ENCODE data around the gene RPAIN.

DNA sequence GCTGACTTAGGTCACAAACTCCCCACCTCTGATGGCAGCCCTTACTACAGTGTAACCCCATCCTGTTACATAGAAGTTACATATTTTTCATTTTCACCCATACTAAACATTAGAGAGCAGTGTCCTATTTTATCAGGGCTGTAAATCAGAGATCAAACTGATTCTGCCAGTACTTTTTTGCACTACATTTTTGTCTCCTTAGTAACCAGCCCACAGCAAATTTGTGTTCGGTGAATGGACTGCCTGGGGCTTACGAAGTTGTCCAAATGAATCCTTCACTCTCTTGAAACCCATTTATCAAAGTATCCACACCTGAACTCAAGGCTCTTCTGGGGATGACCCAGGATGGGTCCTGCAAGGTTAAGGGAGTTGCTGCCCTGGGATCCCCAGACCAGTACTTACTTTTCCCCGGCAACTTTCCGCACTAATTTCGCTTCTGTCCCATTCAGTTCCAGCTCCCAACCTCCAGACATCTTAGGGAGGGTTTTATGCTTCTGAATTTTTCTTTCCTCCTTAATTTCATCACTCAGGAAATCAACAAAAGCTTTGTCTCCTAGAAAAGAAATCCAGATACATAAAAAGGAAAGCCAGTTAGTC is 17.8 kb downstream of the RPAIN start:
- no peak for TF ChIP-seq CTCF (IDR thresholded peaks at IDR 0.05; ENCODE audit: low read depth, low read length, missing input control)
- no peak for TF ChIP-seq TAF1 (conservative IDR thresholded peaks at IDR 0.05)
- no peak for TF ChIP-seq GABPA (IDR thresholded peaks at IDR 0.05 in 1 of 2, conservative IDR thresholded peaks at IDR 0.05 in 1 of 2)
- TF ChIP-seq FOXA1 (IDR thresholded peaks at IDR 0.05): no peak
- no peak for TF ChIP-seq MAX (IDR thresholded peaks at IDR 0.05)
- TF ChIP-seq RXRA (IDR thresholded peaks at IDR 0.05): no peak
- TF ChIP-seq EGR1 (IDR thresholded peaks at IDR 0.05; ENCODE audit: low read depth in 2 of 2): no peak
- TF ChIP-seq, protein P1, sequence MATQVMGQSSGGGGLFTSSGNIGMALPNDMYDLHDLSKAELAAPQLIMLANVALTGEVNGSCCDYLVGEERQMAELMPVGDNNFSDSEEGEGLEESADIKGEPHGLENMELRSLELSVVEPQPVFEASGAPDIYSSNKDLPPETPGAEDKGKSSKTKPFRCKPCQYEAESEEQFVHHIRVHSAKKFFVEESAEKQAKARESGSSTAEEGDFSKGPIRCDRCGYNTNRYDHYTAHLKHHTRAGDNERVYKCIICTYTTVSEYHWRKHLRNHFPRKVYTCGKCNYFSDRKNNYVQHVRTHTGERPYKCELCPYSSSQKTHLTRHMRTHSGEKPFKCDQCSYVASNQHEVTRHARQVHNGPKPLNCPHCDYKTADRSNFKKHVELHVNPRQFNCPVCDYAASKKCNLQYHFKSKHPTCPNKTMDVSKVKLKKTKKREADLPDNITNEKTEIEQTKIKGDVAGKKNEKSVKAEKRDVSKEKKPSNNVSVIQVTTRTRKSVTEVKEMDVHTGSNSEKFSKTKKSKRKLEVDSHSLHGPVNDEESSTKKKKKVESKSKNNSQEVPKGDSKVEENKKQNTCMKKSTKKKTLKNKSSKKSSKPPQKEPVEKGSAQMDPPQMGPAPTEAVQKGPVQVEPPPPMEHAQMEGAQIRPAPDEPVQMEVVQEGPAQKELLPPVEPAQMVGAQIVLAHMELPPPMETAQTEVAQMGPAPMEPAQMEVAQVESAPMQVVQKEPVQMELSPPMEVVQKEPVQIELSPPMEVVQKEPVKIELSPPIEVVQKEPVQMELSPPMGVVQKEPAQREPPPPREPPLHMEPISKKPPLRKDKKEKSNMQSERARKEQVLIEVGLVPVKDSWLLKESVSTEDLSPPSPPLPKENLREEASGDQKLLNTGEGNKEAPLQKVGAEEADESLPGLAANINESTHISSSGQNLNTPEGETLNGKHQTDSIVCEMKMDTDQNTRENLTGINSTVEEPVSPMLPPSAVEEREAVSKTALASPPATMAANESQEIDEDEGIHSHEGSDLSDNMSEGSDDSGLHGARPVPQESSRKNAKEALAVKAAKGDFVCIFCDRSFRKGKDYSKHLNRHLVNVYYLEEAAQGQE (IDR thresholded peaks at IDR 0.05): no peak
- no peak for TF ChIP-seq RAD21 (IDR thresholded peaks at IDR 0.05)
- no peak for TF ChIP-seq YY1 (IDR thresholded peaks at IDR 0.05)
- TF ChIP-seq NR2F2 (IDR thresholded peaks at IDR 0.05): no peak
